H9 (cell line): ENCODE data around the gene BZW1. TPM values are rescaled to one million over a fixed set of nuclear protein-coding genes. Genes with fewer than 3 reads are reported as not detected.

ENCODE experiments used
- DNase-seq: peaks from one replicate; pipeline ENCODE4 v3.0.0-alpha.2; 2017
- H2AFZ ChIP-seq: one replicate; pipeline ENCODE4 v1.6.1; 2013; ENCODE audit warnings: mild to moderate bottlenecking, low read length, control low read depth, moderate library complexity
- H2AK5ac ChIP-seq: 2 replicates; pipeline ENCODE4 v1.6.1; 2013; ENCODE audit warnings: low read length, control low read depth, mixed read lengths; ENCODE audit not compliant: insufficient read length
- H2BK120ac ChIP-seq: one replicate; pipeline ENCODE4 v1.6.1; 2013; ENCODE audit warnings: low read depth, mild to moderate bottlenecking, low read length, control low read depth, inconsistent platforms; ENCODE audit not compliant: poor library complexity, severe bottlenecking
- H2BK12ac ChIP-seq: 2 replicates; pipeline ENCODE4 v1.6.1; 2013; ENCODE audit warnings: low read length, control low read depth, mixed read lengths, low read depth; ENCODE audit not compliant: insufficient read length
- H2BK15ac ChIP-seq: 2 replicates; pipeline ENCODE4 v1.6.1; 2013; ENCODE audit warnings: low read depth, low read length, control low read depth
- H2BK20ac ChIP-seq: one replicate; pipeline ENCODE4 v1.6.1; 2013; ENCODE audit warnings: low read depth, mild to moderate bottlenecking, low read length, control low read depth, inconsistent platforms; ENCODE audit not compliant: poor library complexity, severe bottlenecking
- H2BK5ac ChIP-seq: 2 replicates; pipeline ENCODE4 v1.6.1; 2013; ENCODE audit warnings: low read length, control low read depth, mixed read lengths; ENCODE audit not compliant: insufficient read length
- H3K14ac ChIP-seq: 2 replicates; pipeline ENCODE4 v1.6.1; 2013; ENCODE audit warnings: low read length, control low read depth; ENCODE audit not compliant: insufficient read depth
- H3K18ac ChIP-seq: 2 replicates; pipeline ENCODE4 v1.6.1; 2013; ENCODE audit warnings: low read depth, mild to moderate bottlenecking, mixed read lengths, low read length, control low read depth; ENCODE audit not compliant: insufficient read length
- H3K23ac ChIP-seq: 2 replicates; pipeline ENCODE4 v1.6.1; 2013; ENCODE audit warnings: low read length, control low read depth, mixed read lengths, low read depth; ENCODE audit not compliant: insufficient read length
- H3K23me2 ChIP-seq: 2 replicates; pipeline ENCODE4 v1.6.1; 2013; ENCODE audit warnings: low read depth, mild to moderate bottlenecking, mixed read lengths, low read length, control low read depth; ENCODE audit not compliant: insufficient read length, poor library complexity, severe bottlenecking
- H3K27ac ChIP-seq: 2 replicates; pipeline ENCODE4 v1.5.1; 2013; ENCODE audit warnings: low read length, control low read depth, mixed read lengths, low read depth; ENCODE audit not compliant: insufficient read length
- H3K27me3 ChIP-seq: 2 replicates; pipeline ENCODE4 v1.6.1; 2013; ENCODE audit warnings: low read length, control low read depth, inconsistent platforms; ENCODE audit not compliant: insufficient read depth
- H3K4ac ChIP-seq: 2 replicates; pipeline ENCODE4 v1.6.1; 2013; ENCODE audit warnings: low read depth, mild to moderate bottlenecking, control low read depth, inconsistent platforms, low read length, moderate library complexity
- H3K4me1 ChIP-seq: 2 replicates; pipeline ENCODE4 v1.6.1; 2013; ENCODE audit warnings: low read length, control low read depth, inconsistent platforms; ENCODE audit not compliant: insufficient read depth
- H3K4me2 ChIP-seq: 2 replicates; pipeline ENCODE4 v1.6.1; 2013; ENCODE audit warnings: low read length, control low read depth, mixed read lengths; ENCODE audit not compliant: insufficient read length, insufficient read depth
- H3K56ac ChIP-seq: 2 replicates; pipeline ENCODE4 v1.6.1; 2013; ENCODE audit warnings: low read depth, mild to moderate bottlenecking, mixed read lengths, low read length, control low read depth; ENCODE audit not compliant: insufficient read length
- H3K79me1 ChIP-seq: 2 replicates; pipeline ENCODE4 v1.6.1; 2013; ENCODE audit warnings: low read depth, mild to moderate bottlenecking, moderate library complexity, low read length, control low read depth, inconsistent platforms; ENCODE audit not compliant: insufficient read depth, poor library complexity, severe bottlenecking
- H3K79me2 ChIP-seq: 2 replicates; pipeline ENCODE4 v1.6.1; 2013; ENCODE audit warnings: low read length, control low read depth, inconsistent platforms; ENCODE audit not compliant: insufficient read depth
- H3K9ac ChIP-seq: 2 replicates; pipeline ENCODE4 v1.6.1; 2013; ENCODE audit warnings: low read length, control low read depth, mixed read lengths; ENCODE audit not compliant: insufficient read length; ENCODE audit errors: extremely low read depth
- H3K9me3 ChIP-seq: one replicate; pipeline ENCODE4 v1.6.1; 2013; ENCODE audit warnings: low read depth, low read length, inconsistent platforms; ENCODE audit not compliant: control insufficient read depth
- H3T11ph ChIP-seq: one replicate; pipeline ENCODE4 v1.6.1; 2013; ENCODE audit warnings: mild to moderate bottlenecking, low read length, control low read depth, inconsistent platforms
- H4K20me1 ChIP-seq: one replicate; pipeline ENCODE4 v1.6.1; 2013; ENCODE audit not compliant: control insufficient read depth, insufficient read length, insufficient read depth
- H4K5ac ChIP-seq: 2 replicates; pipeline ENCODE4 v1.6.1; 2013; ENCODE audit warnings: low read depth, mild to moderate bottlenecking, mixed read lengths, low read length, control low read depth; ENCODE audit not compliant: insufficient read length
- H4K8ac ChIP-seq: replicated peaks from 2 replicates; pipeline ENCODE4 v1.6.1; 2013; ENCODE audit warnings: low read length, control low read depth, mixed read lengths, low read depth; ENCODE audit not compliant: insufficient read length
- H4K91ac ChIP-seq: 2 replicates; pipeline ENCODE4 v1.6.1; 2013; ENCODE audit warnings: low read depth, mild to moderate bottlenecking, moderate library complexity, mixed read lengths, low read length, control low read depth; ENCODE audit not compliant: insufficient read length
- H3K27ac Mint-ChIP-seq, 3 experiments: 2 replicates in 2 of 3; 3 replicates in 1 of 3; pipeline ENCODE4 v1.8.0; 2020 to 2021; ENCODE audit warnings: mixed read lengths in 3 of 3, mild to moderate bottlenecking in 1 of 3, moderate library complexity in 1 of 3
- H3K27me3 Mint-ChIP-seq: 2 replicates; pipeline ENCODE4 v1.8.0; 2021; ENCODE audit warnings: low read depth, mild to moderate bottlenecking, moderate library complexity, mixed read lengths
- H3K36me3 Mint-ChIP-seq, 3 experiments: 2 replicates in 2 of 3; 3 replicates in 1 of 3; pipeline ENCODE4 v1.8.0; 2020 to 2021; ENCODE audit warnings: low read depth in 3 of 3, mixed read lengths in 3 of 3; ENCODE audit not compliant: insufficient read depth in 1 of 3
- H3K4me1 Mint-ChIP-seq, 2 experiments: 2 replicates each; pipeline ENCODE4 v1.8.0; 2020; ENCODE audit warnings: mixed read lengths in 2 of 2
- H3K4me3 Mint-ChIP-seq, 2 experiments: 2 replicates in 1 of 2; 3 replicates in 1 of 2; pipeline ENCODE4 v1.8.0; 2020 to 2021; ENCODE audit warnings: mild to moderate bottlenecking in 2 of 2, mixed read lengths in 2 of 2, moderate library complexity in 1 of 2
- H3K9me3 Mint-ChIP-seq, 2 experiments: 2 replicates in 1 of 2; 3 replicates in 1 of 2; pipeline ENCODE4 v1.8.0; 2020; ENCODE audit warnings: mild to moderate bottlenecking in 2 of 2, mixed read lengths in 2 of 2, moderate library complexity in 1 of 2
- WGBS: extraction: QIAGEN DNeasy Blood & Tissue Kit; methylation state at CpG from one replicate; pipeline ENCODE4 v1.1.7; 2013; ENCODE audit warnings: missing lambda C conversion rate, low lambda C conversion rate, mixed read lengths; ENCODE audit not compliant: insufficient read length; ENCODE audit errors: extremely low coverage; 5-methylcytosine and 5-hydroxymethylcytosine counted together
- total RNA-seq: library from RNA; stranded (reverse); gene quantifications from 2 replicates; pipeline ENCODE4 v1.2.1, GENCODE V29; 2021
- TF ChIP-seq, protein P1 (sequence below): fragments of 200-600 bp; sonication (generic); conservative IDR thresholded peaks from 3 replicates; pipeline ENCODE4 v1.8.0; 2021; ENCODE audit warnings: antibody characterized with exemption, mild to moderate bottlenecking

Gene BZW1
- total RNA-seq, 1 experiment from 2014 or later = 370 TPM

- Histone ChIP-seq H3K9ac (no peak overlapping the region), H4K5ac (no peak overlapping the region), H3K79me1 (no peaks in the 10 kb centered on the region), H3K27ac (no peak overlapping the region), H3K18ac (no peak overlapping the region), H2BK20ac (no peak overlapping the region), H4K91ac (no peak overlapping the region), H4K20me1 (no peaks in the 10 kb centered on the region), H2BK120ac (no peak overlapping the region), H2BK5ac (no peak overlapping the region), H3K56ac (no peak overlapping the region), H3K4me1 (no peaks in the 10 kb centered on the region), H4K8ac (no peak overlapping the region), H3K79me2 (no peaks in the 10 kb centered on the region), H3K9me3 (no peaks in the 10 kb centered on the region), H2BK15ac (no peak overlapping the region), H3K23ac (no peak overlapping the region), H3T11ph (no peak overlapping the region), H2BK12ac (no peak overlapping the region), H3K27me3 (no peaks in the 10 kb centered on the region), H3K4me2 (no peak overlapping the region), H2AK5ac (no peak overlapping the region), H3K4ac (no peak overlapping the region), H3K23me2 (no peaks in the 10 kb centered on the region), H3K14ac (no peak overlapping the region), H2AFZ (no peak overlapping the region)
- Mint-ChIP-seq H3K4me1 (peaks cover 8 to 9% of the 10 kb centered on the region in 2 experiments), H3K36me3 (no peaks in the 10 kb centered on the region), H3K27ac (no peak overlapping the region), H3K9me3 (no peaks in the 10 kb centered on the region; a peak in 1 of 5 replicates), H3K4me3 (no peak overlapping the region), H3K27me3 (peaks cover 1% of the 10 kb centered on the region; the same call in 1 of the 2 replicates)
- DNase-seq = no peak
- WGBS = no CpG with 5 or more reads among the region's 8 CpGs
- TF ChIP-seq, protein P1, sequence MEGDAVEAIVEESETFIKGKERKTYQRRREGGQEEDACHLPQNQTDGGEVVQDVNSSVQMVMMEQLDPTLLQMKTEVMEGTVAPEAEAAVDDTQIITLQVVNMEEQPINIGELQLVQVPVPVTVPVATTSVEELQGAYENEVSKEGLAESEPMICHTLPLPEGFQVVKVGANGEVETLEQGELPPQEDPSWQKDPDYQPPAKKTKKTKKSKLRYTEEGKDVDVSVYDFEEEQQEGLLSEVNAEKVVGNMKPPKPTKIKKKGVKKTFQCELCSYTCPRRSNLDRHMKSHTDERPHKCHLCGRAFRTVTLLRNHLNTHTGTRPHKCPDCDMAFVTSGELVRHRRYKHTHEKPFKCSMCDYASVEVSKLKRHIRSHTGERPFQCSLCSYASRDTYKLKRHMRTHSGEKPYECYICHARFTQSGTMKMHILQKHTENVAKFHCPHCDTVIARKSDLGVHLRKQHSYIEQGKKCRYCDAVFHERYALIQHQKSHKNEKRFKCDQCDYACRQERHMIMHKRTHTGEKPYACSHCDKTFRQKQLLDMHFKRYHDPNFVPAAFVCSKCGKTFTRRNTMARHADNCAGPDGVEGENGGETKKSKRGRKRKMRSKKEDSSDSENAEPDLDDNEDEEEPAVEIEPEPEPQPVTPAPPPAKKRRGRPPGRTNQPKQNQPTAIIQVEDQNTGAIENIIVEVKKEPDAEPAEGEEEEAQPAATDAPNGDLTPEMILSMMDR = no peak
These were observed 45.6 kb upstream of the BZW1 start for GRCh38 chr2:200765995-200766660.
